ENCODE measurements around the gene APEH.

Gene APEH

GRCh38 chr3:49727924-49728361, 53.8 kb downstream of the APEH start:
- DNase-seq (ENCODE audit: low spot score) = no peak

- no peak for DNase-seq (ENCODE audit: low spot score)
Measured at GRCh38 chr3:49729966-49730609, 55.9 kb downstream of the APEH start.

- no peak for DNase-seq (ENCODE audit: low spot score)
Measured at GRCh38 chr3:49732597-49732996, 58.4 kb downstream of the APEH start.

- DNase-seq (ENCODE audit: low spot score) = no peak
Measured at GRCh38 chr3:49733551-49733950, 59.4 kb downstream of the APEH start.

Data from iPS-NIHi11 (cell line).